ENCODE results near the gene KRTCAP3. TPM values are rescaled to one million over a fixed set of nuclear protein-coding genes. Genes with fewer than 3 reads are reported as not detected.

KRTCAP3 gene
- total RNA-seq, 1 donor from 2014 or later, result not detected

DNA sequence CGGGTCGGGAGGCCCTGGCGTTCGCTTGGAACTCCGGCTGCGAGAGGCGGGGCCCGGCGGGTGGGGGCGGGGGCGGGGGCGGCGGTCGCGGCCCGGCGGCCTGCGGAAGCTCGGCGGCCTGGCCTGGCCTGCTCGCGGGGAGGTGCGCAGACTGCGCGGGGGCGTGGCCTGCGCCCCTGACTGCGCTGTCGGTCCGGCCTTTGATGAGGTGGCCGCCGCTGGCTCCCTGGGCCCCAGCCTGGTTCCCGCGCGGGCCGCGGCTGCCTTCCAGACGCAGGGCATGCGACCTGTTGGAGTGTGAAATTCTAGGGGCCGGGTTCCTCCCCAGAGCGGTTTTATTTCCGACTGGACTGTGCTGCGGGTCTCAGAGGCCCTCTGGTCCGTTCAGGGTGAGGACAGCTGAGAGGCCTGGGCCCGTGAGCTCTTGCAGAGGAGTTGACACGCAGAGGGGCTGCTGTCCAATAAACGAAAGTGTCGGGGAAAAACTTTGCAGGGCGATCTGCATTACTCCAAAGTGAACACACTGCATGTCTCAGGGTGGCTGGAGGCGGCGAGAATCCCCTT lies 13.1 kb upstream of the KRTCAP3 start:
- DNase-seq (ENCODE audit: low spot score), result peak; percentile 91
- intact Hi-C loops (cut with DNase I), result loop anchor here (1.0 to 5.0 kb wide), 4 partner anchors 20 to 59 kb away; partner anchors contain the start of genes EIF2B4, IFT172, PPM1G and SNX17

DNA sequence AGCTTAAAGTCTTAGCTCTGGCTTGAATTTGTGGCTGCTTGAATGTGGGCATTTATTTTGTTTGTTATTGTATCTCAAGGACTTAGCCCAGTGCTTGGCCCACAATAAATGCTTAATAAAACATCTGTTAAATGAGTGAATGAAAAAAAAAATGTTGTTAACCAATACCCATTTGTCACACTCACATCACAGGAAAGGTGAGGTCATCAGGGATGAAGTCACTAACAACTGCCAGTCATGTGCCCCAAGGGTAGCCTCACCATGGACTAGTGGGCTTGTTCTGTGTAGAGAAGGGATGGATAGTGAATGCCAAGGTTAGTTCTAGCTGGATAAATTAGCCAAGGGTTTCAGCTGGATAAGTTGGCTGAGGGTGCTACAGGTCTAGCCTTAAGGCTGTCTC lies 10.8 kb upstream of the KRTCAP3 start:
- intact Hi-C loops (cut with DNase I), result no loop called here
- no peak for DNase-seq (ENCODE audit: low spot score)

DNA sequence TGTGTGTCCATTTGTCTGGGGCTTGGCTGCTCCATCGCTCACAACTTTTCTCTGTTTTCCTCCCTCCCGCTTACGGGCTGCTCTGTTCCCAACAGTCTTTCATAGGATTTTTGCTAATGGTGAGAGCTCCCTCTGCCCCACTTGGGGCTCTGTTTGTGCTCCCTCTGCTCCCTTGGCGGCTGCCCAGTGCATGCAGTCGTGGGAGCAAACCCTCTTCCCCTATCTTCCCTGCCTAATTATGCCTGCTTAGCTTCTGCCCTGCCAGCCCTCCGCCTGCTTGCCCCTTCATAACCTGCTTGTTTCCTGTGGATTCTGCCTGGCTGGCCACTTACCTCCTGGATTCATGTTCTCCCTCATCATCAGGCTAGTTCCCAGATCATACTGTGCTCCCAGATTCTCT lies 6.6 kb upstream of the KRTCAP3 start:
- DNase-seq (ENCODE audit: low spot score), result no peak
- intact Hi-C loops (cut with DNase I), result no loop called here

DNA sequence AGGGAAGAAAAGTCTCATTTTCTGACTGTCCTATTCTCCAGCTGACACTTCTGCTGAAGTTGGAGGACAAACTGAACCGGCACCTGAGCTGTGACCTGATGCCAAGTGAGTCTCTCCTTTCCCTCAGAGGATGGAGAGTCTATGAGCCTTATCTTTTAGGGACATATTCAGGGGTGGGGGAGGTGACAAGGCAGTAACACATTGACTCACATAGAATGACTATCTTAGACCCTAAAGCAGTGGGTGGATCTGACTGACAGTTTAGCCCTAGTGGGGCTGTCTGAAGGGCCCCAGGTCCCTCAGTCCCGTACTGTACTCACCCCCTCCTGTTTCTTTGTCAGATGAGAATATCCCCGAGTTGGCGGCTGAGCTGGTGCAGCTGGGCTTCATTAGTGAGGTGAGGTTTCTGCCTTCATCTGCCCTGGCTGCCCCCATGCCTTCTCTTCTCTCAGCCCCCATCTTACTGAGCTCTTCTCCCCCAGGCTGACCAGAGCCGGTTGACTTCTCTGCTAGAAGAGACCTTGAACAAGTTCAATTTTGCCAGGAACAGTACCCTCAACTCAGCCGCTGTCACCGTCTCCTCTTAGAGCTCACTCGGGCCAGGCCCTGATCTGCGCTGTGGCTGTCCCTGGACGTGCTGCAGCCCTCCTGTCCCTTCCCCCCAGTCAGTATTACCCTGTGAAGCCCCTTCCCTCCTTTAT lies 805 bp upstream of the KRTCAP3 start:
- no peak for DNase-seq (ENCODE audit: low spot score)
- intact Hi-C loops (cut with DNase I), result no loop called here

DNA sequence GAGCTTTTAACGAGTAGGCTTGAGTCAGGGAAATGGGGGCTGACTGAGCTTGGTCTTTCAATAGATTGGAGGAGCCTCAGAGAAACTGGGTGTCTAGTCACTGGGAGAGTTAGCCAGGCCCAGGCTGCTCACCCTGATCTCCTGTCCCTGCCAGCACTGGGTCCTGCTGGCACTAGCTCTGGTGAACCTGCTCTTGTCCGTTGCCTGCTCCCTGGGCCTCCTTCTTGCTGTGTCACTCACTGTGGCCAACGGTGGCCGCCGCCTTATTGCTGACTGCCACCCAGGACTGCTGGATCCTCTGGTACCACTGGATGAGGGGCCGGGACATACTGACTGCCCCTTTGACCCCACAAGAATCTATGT lies 720 bp downstream of the KRTCAP3 start:
- intact Hi-C loops (cut with DNase I), result no loop called here
- no peak for DNase-seq (ENCODE audit: low spot score)

DNA sequence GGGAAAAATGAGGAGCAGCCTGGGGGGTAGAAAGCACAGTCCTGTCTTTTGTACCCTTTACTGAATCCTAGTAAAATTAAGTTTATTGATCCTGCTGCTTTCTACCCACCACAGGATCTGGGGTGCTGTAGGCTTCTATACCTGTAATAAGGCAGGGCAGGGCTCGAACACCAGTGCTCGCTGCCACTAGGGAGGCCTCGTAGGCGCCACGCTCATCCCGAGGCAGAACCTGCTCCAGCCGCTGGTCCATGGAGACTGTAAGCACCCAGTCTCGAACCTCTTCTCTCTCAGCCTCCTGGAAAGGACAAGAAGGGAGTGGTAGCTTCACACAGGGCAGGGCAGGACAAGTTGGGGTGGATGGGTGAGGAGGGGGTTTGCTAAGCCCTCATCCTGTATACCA lies 3.0 kb downstream of the KRTCAP3 start:
- intact Hi-C loops (cut with DNase I), result no loop called here
- DNase-seq (ENCODE audit: low spot score), result no peak

DNA sequence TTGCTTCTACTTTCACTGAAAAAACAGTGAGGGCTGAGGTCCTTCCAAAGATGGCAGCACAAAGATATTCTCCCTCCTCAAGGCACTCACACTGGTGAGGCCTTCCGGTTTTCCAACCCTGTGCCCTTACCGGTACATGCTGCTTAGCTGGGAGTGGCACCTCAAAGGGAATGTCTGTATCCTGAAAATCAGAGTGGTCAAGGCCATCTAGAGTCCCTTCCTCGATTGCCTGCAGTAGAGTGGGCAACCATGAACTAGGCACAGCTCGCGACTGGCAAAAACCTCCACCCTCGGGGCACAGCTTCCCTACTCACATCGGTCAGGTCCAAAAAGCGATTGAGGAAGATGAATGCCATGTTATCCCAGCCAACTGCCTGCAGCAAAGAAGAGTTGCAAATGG lies 3.4 kb downstream of the KRTCAP3 start:
- intact Hi-C loops (cut with DNase I), result no loop called here
- no peak for DNase-seq (ENCODE audit: low spot score)

DNA sequence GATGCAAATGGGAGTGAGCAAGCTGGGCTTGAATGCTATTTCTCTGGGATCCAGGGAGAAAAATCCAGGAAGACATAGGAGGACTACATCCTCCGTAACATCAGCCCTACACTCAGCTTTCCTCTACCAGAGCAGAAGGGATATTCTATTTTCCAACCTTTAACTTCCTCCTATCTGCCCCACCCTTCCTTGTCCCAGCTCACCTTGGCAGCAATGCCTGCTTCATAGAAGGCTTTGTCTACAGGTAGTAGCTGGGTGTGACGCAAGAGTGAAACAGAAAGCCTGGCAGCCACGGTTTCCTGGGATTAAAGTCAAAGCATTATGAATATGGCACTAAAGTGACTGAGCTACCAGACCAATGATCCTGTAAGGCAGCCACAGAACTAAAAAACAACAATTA lies 3.9 kb downstream of the KRTCAP3 start:
- no peak for DNase-seq (ENCODE audit: low spot score)
- intact Hi-C loops (cut with DNase I), result no loop called here

DNA sequence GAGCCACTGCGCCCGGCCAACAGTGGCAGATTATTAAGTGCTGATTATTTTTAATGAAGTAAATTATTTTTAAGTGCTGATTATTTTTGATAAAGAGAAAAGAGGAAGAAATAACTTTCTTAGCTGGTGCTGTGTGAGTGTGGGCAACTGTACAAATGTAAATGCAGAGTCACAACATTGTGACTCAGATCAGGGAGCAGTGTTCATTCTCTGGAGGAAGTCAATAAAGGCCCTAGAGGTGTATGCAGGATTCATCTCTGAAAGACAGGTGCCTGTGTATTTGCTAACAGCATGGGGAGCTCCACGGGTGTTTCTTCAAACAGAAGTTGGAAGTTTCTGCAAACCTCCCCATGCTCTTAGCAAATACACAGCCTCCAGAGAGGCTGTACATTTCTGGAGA lies 6.2 kb downstream of the KRTCAP3 start:
- no peak for DNase-seq (ENCODE audit: low spot score)
- intact Hi-C loops (cut with DNase I), result no loop called here

DNA sequence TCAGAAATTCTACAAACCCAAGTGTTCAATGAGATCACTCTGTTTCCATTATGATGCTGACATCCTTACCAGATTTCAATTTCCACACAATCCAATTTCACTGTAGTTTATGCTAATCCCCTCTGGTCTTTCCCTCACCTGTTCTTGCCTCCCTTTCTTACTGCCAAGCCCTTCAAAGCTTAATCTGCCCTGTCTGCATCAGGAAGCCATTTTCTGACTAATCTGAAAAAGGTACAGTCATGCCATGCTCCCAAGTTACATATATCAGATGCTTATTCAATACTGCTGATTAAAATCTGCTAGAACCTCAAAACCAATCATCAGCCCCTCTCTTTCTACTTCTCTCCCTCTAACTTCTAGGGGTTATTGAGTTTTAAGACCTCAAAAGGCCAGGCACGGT lies 8.9 kb downstream of the KRTCAP3 start:
- no peak for DNase-seq (ENCODE audit: low spot score)
- intact Hi-C loops (cut with DNase I), result no loop called here

DNA sequence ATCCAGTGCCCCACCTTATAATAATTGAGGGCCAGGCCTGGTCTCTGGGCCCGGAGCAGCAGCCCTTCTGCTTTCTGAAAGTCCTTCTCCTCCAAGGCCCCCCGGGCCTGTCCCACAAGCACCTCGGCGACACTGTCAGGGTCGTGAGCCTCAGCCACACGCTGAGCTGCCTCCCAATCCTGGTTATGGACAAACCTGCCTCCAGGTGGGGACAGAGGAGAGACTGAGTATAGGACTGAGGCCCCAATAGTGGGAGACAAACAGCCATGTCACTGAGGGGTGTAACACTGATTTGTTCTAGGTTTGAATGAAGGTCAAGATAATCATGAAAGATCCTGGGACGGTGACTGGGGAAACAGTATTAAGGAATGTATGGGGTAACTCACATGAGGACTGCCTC lies 11.8 kb downstream of the KRTCAP3 start:
- intact Hi-C loops (cut with DNase I), result no loop called here
- DNase-seq (ENCODE audit: low spot score), result no peak

DNA sequence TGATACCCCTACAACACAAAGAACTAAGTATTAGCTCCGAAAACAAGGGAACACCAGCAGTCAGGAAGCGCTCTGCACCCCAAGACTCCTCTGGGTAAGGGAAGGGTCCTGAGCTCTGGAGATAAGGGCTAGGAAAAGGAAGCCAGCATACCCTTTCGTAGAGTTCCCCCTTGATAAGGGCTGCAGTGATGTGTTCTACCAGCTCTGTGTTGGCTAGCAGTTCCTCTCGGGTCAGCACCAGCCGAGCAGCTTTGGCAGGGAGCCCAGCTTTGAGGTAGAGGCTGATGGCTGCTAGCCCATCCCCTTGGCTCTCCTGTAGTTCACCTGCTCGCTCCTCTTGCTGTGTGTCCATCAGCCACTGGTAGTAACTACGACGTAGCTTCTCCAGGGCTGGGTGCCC lies 18.9 kb downstream of the KRTCAP3 start:
- no peak for DNase-seq (ENCODE audit: low spot score)
- intact Hi-C loops (cut with DNase I), result no loop called here

DNA sequence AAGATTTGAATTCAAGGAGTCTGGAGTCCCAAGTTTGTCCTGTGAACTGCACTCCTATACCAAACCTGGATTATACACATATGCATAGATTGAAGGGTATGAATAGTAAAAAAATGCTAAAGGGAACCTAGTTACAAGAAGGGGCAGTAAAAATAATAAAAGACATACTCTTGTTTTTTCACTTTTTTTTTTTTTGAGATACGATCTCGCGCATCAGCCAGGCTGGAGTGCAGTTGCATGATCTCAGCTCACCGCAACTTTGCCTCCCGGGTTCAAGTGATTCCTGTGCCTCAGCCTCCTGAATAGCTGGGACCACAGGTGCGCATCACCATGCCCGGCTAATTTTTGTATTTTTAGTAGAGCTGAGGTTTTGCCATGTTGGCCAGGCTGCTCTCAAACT lies 22.3 kb downstream of the KRTCAP3 start:
- no peak for DNase-seq (ENCODE audit: low spot score)
- intact Hi-C loops (cut with DNase I), result no loop called here

DNA sequence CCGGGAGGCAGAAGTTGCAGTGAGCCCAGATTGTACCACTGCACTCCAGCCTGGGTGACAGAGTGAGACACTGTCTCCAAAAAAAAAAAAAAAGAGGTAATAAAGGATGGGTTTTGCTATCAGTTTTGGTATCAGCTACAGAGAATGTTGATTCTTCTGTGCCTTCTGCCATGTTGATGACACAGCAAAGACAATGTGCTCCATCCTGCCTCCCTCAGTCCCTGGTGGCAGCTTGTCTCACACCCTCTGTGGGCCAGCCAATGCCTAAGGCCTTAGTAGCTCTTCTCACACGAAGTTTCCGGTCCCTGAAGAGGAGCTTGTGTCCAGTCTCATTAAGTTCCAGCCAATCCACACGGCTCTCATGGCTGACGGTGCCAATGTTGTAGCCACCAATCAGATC lies 29.8 kb downstream of the KRTCAP3 start:
- intact Hi-C loops (cut with DNase I), result no loop called here

DNA sequence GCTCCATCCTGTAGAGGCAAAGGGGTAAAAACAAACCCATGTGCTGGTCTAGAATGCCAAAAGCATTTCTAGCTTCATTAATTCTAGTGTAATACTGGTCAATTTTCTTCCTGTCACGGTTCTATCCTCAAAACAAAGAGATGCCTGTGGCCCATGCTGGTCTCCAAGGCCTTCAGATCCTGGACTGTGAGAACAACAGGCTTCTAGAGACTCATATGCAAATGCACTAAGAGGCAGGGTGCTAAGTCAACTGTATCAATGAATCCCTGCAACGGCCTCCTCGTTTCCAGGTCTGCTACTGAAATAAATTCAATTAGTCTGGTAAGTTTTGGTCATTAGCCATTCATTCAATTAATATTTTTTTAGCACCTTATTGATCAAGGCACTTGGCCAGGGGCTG lies 43.3 kb downstream of the KRTCAP3 start:
- no peak for DNase-seq (ENCODE audit: low spot score)
- intact Hi-C loops (cut with DNase I), result loop anchor here (5.0 kb wide), 1 partner anchor 58 kb away; the partner anchor contains the start of gene NRBP1

More for the DNA sequence above, 29.8 kb downstream of the KRTCAP3 start:
- DNase-seq (ENCODE audit: low spot score), result no peak

DNA sequence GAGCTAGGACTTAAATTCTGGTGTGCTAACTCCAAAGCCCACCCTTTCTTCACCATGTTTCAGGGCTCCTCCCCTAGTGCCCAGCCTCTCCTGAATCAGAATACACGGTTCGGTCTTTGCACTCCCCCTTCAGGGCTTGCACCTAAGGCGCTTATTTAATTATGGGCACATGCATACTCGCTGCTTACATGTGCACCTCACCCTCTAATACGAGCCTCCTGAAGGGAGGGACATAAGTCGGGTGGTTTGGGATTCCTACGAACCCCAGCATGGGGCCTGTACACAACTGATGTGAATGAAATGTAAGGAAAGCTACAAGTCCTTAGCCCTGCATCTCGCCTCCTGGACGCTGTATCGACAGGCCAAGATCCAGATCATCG lies 46.9 kb downstream of the KRTCAP3 start:
- DNase-seq (ENCODE audit: low spot score), result no peak
- intact Hi-C loops (cut with DNase I), result loop anchor here (5.0 kb wide), 1 partner anchor 62 kb away; the partner anchor contains the start of gene NRBP1

DNA sequence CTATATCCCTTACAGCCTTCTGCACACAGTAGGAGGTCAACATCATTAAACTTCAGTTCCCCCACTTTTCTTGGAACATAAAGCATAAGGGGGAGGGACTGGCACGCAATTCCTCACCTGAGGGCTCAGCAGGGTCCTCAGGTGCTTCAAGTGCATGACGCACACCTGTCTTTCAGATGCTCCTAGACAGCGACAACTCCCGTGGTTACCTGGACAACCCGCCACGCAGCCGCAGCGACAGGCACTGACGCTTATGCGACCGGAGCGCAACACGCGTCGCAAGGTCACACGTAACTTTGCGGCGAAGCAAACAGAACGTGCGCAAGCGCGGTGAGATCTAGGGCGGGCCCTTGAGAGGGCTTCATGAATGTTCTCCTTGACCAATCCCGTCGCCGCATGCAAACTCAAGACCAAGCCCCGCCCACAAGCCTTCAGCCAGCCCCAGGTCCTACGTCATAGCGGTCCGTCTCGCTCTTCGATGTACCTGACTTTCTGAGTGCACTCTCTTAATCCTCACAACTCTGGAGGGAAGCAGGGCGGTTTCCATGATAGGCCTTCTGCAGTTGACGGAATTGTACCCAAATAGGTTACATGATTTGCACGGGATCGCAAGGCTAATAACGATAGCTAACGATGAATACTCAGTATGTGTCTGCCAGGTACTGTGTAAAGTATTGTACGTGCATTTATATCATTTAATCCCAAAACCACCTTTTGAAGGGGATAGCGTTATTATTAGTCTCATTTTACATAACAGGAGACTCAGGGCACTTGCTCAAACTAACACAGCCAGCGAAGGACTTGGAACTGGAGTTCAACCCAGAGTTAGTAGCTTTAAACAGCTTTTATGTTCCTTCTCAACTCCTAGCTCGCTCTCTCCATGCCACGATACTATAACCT lies 47.6 kb downstream of the KRTCAP3 start, which contains the start of gene IFT172:
Gene IFT172 (minus strand): TSS at position 246 of the 900 bp plus-strand sequence. CDS start 90 bp downstream, at position 156.
- intact Hi-C loops (cut with DNase I), result loop anchor here (5.0 kb wide), 3 partner anchors 62 to 143 kb away; partner anchors contain the start of genes NRBP1 and ZNF512
- DNase-seq (ENCODE audit: low spot score), result peak; percentile 99

DNA sequence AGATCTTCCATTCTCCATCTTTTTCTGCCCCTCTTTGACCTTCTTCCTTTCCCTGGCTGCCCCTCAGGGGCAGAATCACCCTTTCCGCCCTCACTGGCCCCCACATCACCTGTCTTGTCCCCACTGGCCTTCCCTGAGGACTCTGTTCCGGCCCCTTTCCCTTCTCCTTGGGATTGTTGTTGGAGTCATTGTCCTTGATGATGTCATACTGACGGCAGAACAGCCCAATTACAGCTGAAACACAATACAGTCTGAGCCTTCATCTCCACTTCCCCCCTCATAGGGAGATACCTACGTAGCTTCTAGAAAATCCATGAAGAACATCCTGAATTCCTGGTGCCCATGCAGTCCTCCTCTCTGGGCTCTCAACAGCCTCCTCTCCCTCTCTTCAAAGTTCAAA lies 50.4 kb downstream of the KRTCAP3 start:
- no peak for DNase-seq (ENCODE audit: low spot score)
- intact Hi-C loops (cut with DNase I), result loop anchor here (5.0 kb wide), 2 partner anchors 90 to 140 kb away; partner anchors contain the start of gene ZNF512

DNA sequence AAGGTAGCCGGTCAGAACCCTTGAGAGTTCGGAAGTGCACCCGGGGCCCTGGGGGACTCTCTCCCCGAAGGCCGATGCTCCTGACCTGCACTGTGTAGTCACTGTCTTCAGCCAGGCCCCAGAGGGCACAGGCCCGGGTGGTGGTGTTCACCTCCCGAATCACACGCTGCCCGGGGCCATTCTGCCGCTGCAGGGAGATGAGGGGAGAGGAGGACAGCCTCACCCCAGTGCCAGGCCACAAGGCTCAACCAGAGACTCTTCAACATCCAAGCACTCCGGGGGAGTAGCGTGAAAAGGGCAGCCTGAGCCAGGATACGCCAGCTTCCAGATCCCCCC lies 51.7 kb downstream of the KRTCAP3 start:
- DNase-seq (ENCODE audit: low spot score), result no peak
- intact Hi-C loops (cut with DNase I), result loop anchor here (5.0 kb wide), 2 partner anchors 88 to 138 kb away; partner anchors contain the start of gene ZNF512

Data from cardiac septum (tissue), 1 donor.